NK-92 treated with Interleukin-12 subunit alpha and Interleukin-12 subunit beta, amount 100 ng/mL, for 24 hours (cell line): ENCODE measurements around the gene RGL4.

Experiments used
- DNase-seq: peaks from one replicate; lab custom pipeline; 2025; lab: John Stamatoyannopoulos, UW

RGL4 gene

DNA sequence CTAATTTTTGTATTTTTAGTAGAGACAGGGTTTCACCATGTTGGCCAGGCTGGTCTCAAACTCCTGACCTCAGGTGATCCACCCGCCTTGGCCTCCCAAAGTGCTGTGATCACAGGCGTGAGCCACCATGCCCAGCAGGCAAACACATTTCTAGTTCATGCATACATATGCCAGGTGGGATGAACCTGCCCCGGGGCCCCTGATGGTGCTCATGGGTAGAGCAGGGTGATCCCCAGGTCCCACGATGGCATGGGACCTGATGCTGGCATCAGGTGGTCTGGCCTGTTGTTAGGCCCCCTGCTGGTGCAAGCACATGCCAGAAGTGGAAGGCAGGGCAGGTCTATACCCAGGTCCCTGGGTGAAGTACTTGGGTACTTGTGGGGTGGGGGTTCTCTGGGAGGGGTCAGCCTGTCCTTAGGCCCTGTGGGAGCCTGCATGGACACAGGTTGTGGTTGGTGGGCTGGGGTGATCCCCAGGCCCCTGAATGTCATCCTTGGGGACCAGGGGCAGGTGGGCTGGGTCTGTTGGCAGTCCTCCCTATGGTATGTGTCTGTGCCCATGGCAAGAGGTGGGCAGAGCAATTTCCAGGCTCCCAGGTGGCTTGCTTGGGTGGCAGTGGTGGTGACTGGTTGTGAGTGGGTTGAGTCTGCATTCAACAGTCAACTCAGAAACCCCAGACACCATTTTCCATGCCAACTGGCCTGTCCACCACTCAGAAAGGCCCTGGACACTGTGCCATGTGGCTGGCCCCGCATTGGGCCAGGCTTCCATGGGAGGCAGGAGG lies 9.6 kb upstream of the RGL4 start:
- DNase-seq = no peak

DNA sequence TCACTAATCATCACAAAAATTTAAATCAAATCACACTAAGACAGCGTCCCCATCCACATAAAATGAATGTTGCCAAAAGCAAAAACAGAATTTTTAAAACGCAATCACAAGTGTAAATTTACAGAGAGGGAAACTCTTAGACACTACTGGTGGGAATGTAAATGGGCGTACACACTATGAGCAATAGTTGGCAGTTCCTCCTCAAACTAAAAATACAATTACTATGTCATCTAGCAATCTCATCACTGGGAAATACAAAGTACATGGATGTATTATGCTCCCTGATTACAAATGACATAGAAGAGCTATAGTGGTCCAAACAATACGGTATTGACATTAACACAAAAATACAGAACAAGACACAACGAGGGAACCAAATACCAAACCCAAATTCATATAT lies 8.7 kb upstream of the RGL4 start:
- no peak for DNase-seq

DNA sequence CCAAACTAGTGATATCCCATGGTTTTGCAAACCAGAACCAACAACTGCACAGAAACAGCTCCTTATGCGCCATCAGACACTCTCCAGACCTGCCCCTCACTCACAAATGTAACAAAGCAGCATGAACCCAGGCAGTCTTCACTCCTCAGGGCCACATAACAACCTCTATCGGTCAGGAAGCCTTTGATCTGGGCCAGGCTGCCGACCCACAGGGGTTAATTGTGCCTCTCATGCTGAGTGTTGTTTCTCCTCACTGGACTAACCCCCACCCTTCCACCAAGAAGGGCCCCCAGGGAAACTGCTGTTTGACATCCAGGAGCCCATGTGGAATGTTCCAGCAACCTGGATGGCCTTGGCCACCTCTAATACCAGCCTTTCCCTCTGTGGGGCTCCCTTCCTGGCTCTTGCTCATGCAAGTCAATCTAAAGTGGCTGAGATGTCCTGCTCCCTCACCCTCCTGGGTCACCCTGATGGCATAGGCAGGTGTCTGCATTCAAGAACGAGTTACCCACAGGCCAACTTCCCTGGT lies 7.9 kb upstream of the RGL4 start:
- no peak for DNase-seq

DNA sequence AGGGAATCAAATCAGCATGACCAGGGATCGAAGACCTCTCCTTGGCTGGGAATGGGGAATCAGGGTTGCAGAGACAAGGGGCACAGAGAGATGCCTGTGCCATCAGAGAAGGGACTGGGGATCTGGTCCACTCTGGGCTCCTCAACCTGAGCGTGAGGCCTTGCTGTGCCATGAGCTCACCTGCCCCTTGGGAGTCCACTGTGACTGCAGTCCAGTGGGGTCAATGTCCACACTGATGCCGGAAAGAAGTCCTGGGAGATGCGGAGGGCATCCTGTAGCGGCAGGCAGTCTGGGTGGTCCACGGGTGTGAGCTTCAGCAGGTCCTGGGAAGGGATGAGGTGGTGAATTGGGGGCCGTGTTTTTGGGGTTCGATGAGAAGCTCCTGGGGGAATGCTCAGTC lies 7.3 kb upstream of the RGL4 start:
- no peak for DNase-seq

DNA sequence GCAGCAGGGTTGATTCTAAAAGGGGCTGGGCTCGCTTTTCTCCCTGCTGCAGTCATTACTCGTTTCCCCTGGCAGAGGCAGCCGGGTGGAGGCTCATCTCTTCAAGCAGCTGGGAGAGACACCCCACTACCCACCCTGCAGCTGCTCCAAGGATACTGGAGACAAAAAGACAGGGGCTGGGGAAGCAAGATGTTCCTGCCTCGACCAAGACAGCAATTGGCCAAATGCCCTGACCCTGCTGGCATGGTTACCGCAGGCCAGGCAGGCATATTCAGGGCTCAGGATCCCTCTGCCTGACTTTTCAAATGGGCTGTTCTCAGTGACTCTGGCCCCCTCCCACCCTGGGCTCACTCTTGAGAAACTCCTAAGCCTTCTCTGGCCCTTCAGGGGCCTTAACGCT lies 6.8 kb upstream of the RGL4 start:
- DNase-seq = no peak

DNA sequence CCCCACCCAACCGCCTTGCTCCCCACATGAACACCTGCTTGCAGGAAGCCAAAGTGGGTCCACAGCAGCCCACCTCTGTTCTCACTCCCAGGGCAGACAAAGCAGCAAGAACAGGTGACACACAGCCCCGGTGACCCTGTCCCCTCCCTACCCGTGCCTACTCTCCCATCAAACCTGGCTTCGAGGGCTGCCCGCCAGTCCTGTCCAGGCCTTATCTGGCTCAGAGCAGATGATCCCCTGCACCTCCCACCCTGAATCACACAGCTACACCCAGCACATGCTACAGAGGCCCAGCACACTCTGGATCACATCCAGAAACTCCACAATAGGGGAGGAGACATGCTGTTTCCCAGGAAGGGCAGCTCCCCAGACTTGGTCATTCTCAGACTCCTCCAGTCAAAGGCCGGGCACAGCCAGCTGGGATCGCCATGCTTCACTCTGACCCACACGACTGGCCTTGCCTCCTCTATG lies 6.2 kb upstream of the RGL4 start:
- no peak for DNase-seq

DNA sequence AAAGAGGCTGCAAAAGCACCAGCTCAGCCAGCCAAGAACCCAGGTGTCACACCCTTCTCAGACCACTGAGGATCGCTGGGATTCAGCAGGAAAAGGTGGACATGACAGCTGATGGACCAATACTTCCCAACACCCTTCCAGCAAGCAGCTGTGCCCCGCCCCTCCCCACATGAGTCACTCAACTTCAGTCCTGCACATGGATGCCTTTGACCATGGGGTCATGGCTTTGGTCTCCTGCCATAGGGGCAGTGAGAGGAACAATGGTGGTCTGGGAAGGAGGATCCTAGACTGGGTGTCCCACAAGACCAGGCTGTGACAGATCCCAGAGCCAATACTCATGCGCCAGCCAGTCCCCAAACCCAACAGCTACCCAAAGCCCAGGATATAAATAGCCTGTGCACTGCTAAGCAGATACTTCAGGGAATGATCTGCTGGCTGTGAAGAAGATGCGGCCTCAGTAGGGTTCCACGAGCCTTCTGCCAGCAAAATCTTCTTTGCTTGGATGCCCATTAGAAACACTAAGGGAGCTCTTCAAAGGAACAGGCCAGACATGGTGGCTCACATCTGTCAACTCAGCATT lies 5.5 kb upstream of the RGL4 start:
- DNase-seq = no peak

DNA sequence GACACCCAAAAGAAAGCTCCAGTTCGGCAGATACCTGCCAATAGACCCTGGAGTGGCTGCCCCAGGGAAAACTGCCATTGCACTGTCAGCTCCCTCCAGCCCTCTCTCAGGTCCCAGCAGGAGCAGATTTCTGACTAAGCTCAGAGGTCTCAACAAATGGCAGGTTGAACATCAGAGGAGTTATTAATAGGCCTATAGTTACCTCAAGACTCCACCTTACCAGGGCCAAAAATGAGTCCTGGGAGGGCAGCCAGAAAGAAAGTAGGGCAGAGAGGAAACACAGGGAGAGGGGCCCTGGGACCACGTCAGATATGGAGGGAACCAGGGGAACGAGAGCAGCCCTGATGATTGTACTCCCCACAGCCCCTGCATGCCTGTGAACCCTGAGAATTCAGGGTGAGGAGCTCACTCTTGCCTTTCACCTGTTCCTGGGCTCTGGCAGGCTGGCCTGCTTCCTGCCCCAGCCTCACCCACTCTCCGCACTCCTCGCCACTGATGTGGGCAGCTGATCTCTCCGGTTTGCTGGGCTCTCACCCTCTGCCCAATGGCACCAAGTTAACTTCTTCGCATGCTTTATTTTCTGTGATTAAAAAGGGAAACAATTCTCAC lies 4.3 kb upstream of the RGL4 start:
- no peak for DNase-seq

DNA sequence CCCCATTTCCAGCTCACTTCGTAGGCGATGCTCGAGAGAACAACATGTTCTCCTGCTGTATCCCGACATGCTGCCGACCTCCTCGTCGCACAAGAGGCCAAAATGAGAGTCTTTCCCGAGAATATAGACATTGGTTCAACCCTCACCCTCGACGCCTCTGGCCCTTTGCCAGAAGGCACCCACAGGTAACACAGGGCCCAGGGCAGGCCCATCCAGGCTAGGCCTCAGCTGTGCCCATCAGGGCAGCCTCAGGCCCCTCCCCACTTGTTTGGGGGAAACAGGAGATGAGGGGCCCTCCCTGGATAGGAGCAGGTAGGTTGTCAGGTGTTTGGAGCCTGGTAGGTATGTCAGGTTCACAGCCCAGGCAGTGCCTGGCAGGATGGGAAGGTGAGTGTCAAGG lies 2.7 kb upstream of the RGL4 start:
- DNase-seq = no peak

DNA sequence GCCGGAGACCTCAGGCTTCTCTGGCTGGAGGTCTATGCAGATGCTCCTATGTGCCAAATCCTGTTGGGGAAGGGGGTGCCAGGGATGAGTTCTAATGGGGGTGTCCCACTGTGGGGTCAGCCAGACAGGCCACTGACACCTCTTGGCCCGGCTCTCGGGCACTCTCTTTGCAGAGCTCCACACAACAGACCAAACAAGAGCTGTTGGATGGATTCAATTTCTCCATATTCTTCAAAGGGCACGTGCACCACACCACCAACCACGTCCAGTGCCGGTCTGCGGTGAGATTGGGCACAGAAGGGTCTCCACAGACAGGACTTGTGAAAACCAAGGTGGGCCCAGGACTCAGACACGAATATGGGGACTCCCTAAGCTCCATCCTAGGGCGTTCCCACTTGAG lies 2.2 kb upstream of the RGL4 start:
- DNase-seq = no peak

DNA sequence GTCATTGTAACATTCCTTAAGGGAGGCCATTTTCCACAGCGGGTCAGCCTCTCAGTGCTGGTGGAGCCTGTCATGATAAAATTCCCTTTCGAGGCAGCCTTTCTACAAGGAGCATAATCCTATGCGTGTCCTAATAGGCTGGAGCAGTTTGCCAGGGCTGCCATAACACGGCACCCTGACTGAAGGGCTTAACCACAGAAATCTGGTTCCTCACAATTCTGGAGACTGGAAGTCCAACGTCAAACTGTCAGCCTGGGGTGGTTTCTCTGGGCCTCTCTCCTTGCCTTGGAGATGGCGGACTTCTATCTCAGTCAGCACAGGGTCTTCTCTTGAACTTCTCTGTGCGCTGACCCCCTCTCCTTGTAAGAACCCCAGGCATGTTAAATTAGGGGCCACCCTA lies 1.4 kb upstream of the RGL4 start:
- no peak for DNase-seq

DNA sequence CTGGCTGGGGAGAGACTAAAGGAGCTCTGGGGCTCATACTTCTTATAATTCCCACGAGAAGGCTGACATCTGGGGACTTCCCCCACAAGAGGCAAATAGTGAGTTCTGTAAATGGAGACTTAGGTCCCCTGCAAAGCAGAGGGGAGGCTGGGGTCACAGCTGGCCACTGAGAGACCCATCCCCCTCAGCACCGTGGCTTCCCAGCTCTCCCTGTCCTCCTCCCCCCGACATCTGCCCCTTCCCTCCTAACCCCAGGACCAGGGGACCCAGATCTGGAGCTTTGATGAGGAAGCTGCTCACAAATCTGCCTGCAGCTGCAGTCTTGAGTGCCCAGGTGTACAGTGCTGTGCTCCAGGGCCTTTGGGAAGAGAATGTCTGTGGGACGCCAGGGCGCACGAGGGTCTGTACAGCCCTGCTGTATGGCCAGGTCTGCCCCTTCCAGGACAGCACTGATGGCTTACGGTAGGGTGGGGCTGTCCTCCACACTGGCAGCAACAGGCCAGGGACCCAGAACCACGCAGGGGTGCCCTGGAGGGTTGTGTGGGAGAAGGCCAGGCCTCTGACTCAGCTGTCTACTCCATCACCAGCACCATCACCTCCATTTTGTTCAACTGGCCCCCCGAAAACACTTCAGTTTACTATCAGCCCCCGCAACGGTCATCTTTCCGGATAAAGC lies 1.1 kb downstream of the RGL4 start:
- no peak for DNase-seq

DNA sequence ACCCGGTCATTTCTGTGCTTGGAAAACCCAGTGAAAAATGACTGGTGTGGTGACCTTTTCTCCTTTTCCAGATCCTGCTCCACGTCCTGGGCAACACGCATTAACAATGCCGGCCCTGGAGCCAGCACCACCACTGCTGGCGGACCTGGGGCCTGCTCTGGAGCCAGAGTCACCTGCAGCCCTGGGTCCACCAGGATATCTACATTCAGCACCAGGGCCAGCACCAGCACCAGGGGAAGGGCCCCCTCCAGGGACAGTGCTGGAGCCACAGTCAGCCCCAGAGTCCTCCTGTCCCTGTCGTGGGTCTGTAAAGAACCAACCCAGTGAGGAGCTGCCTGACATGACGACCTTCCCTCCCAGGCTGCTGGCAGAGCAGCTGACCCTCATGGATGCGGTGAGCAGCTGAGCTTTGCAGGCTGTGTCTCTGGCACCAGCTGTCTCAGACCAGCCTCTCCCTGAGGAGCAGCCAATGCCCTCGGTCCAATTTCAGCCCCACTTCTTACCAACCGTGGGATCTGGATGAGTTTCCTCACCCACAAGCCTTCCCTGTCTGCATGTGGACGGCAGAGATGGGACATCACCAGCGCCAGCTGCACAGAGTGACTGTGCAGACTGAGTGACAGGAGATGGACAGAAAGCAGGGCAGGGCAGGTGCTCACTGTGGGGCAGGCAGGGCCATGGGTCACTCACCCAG lies 1.9 kb downstream of the RGL4 start:
- no peak for DNase-seq

DNA sequence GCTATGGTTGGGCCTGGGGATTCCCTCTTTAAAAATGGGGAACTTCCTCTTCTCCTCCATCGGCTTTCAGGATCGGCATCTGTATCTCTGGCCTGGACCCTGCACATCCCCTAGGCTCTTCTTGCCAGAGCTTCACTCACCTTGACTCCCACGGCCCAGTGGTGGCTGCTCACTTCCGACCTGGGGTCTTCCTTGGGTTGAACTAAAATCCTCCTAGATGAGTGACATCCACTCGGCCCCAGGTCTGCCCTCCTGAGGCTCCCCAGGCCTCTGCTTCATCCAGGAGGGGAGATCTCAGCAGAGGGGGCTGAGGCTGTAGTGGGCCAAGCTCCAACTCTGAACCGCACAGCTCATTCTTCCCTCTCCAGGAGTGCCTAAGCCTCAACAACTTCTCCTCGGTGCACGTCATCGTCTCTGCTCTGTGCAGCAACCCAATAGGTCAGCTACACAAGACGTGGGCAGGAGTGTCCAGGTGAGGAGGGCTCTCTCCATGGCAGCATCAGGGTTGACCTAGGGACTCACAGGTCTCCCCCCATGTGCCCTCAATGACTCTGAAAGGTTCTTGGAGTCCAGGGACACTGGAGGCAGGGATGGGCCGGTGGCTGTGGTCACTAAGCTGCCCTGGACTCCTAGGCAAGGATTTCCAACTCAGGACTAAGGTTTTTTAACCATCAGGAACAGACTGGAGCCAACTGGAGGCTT lies 3.3 kb downstream of the RGL4 start:
- DNase-seq = no peak

DNA sequence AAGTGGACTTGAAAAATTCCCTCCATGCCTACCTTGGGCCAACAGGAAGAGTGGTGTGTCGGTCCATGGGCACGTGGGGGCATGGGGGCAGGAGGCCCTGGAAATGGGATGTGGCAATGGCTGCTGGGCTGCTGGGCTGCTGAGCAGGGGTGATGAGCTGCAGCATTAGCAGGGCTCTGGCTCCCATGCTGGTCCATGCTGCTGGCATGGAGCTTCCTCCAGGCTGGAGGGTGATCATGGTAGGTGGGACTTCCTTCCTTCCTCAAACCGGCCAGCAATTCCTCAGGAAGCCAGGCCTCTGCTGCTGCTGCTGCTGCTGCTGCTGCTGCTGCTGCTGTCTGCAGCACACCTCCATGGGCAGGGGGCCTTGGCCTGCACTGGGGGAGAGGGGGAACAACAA lies 4.3 kb downstream of the RGL4 start:
- no peak for DNase-seq

DNA sequence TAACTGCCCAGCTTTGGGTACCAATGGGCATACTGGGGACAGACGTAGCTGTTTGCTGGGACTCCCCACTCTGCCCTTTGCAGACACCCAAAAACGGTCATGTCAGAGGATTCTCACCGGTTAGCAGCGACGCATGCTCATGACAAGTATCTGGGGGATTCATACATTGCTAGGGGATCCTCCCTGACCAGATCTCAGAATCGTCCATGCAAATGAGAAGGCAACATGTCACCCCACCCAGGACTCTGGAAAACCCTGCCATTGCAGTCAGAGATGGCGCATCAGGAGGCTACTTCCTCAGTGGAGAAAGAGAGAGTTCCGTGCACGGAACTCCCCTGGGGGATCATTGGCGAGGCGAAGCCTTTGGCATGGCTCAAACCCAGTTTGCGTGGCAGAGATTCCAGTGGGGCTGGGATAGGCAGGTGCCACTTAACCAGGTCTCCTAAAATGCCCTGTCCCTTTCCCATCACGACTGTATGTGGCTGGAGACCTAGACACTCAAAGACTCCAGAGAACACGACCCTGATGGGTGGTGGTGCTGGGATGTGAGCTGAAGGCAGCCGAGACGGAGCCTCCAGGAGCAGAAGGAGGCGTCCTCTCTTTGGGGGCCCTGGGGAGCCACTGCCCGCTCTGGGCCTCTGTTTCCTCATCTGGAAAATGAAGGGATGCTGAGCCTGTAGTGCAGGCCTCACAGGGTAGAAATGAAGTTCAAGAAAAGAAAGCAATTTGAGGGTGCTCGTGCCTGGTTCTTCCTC lies 4.9 kb downstream of the RGL4 start:
- no peak for DNase-seq

DNA sequence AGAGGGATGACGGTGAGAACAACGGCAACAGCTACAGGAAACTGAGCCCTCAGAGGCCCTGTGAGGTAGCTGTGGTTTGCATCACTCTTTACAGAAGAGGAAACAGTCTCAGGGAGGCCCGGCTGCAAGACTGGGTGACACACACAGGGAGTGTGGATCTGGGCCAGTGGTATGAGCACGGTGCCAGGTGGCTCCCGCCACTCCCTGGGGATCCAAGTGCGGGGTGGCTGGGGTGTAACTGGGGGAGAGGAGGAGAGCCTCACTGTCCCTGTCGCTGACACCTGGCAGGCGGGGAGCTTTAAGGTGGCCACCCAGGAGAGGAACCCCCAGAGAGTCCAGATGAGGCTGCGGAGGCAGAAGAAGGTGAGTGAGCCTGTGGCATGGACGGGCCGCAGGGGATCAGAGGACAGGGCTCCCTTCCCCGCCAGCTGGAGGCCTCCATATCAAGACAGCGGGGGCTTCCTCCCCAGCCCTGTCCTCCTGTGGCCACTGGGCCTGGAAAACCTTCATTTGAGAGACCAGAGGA lies 5.6 kb downstream of the RGL4 start:
- DNase-seq = peak; percentile 65

DNA sequence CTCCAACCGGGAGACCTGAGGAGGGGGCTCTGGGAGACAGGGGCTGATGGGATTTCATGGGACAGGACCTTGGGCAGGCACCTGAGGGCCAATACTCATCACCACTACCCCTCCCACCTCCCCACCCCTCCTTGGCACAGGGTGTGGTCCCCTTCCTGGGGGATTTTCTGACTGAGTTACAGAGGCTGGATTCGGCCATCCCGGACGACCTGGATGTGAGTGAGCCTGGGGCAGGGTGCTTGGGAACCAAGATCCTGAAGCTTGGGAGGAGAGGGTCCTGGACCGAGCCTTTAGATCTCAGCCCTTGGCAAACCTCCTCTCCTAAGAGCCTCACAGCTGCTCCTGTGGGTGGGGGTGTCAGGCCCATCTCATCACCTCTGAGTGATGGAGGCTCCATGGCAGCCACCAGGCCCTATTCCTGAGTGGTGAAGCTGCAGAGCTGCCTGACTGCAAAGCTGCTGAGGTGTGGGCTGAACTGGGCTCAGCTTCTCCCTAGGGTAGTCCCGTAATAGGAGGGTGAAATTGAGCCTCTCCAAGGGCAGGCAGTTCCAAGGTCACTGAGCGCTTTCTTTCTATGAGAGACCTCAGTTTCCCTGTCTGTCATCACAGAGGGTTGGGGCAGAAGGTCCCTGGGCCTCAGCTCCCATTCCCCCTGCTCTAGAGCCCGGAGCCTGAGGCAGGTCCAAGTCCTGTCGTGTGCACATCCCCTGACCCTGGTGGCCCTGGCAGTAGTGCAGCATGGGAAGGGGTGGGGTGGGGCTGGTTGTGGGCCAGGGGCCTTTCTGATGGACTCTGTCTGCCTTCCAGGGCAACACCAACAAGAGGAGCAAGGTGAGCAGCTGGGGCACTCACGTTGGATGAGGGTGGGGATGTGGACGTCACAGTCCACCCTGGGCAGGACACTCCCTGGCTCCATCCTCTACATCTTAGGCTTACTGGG lies 6.5 kb downstream of the RGL4 start:
- no peak for DNase-seq

DNA sequence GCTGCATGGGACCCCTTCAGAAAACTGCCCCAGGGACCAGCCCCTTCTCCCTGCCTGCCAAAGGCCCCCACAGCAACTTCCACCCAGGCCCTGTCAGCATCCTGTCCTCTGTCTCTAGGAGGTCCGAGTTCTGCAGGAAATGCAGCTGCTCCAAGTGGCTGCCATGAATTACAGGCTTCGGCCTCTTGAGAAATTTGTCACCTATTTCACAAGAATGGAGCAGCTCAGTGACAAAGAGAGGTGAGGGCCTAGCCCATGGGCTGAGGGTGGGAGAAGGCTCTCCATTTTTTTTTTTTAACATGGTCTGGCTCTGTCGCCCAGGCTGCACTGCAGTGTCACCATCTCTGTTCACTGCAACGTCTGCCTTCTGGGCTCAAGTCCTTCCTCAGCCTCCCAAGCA lies 7.3 kb downstream of the RGL4 start:
- DNase-seq = no peak
